ENCODE results near the gene DEFB121.
"Not testable (repeated sequence)": the region's sequence is repeated elsewhere in the genome, so short reads cannot be mapped to it uniquely, and the experiment has no call there.

The DEFB121 gene

DNA sequence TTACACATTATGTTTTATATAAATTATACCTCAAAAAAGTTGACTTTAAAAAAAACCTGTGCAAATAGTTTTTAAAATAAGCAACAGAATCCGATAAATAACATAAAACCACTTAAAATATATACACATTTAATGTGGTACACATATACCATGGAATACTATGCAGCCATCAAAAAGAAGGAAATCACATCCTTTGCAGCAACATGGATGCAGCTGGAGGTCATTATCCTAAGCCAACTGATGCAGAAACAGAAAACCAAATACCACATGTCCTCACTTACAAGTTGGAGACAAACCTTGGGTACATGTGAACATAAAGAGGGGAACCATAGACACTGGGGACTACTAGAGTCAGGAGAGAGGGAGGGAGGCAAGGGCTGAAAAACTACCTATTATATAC lies 4.0 kb upstream of the DEFB121 start:
- H3K36me3 Mint-ChIP-seq (ENCODE audit: low read depth): no peaks in the 10 kb centered on the region
- H3K27ac Mint-ChIP-seq: no peak overlapping the region
- no peak overlapping the region for H3K4me3 Mint-ChIP-seq
- no peaks in the 10 kb centered on the region for H3K27me3 Mint-ChIP-seq (ENCODE audit: low read depth)
- no peak for DNase-seq (ENCODE audit: low spot score)
- H3K9me3 Mint-ChIP-seq: no peaks in the 10 kb centered on the region
- H3K4me1 Mint-ChIP-seq (ENCODE audit: low read depth): no peaks in the 10 kb centered on the region

DNA sequence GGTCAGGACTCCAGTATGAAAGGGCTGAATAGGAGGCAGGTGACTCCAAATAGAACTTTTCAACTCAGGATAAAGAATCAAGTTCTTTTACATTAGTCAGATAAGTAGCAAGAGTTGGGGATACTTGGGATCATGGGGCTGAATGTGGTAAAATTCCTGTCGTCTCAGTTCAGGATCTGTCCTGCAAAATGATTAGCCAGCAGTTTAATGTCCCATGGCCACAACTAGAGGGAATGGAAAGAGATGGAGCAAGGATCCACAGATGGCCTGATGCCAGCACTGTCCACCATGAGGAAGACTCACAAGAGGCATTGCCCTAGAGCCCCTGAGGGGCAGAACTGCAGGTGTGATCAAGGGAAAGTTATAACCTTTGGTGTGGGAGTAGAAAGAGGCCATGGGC lies 2.1 kb downstream of the DEFB121 start:
- no peak overlapping the region for H3K4me3 Mint-ChIP-seq
- no peak for DNase-seq (ENCODE audit: low spot score)
- no peak overlapping the region for H3K27ac Mint-ChIP-seq
- H3K27me3 Mint-ChIP-seq (ENCODE audit: low read depth): no peaks in the 10 kb centered on the region
- H3K4me1 Mint-ChIP-seq (ENCODE audit: low read depth): no peaks in the 10 kb centered on the region
- no peaks in the 10 kb centered on the region for H3K9me3 Mint-ChIP-seq
- no peaks in the 10 kb centered on the region for H3K36me3 Mint-ChIP-seq (ENCODE audit: low read depth)

DNA sequence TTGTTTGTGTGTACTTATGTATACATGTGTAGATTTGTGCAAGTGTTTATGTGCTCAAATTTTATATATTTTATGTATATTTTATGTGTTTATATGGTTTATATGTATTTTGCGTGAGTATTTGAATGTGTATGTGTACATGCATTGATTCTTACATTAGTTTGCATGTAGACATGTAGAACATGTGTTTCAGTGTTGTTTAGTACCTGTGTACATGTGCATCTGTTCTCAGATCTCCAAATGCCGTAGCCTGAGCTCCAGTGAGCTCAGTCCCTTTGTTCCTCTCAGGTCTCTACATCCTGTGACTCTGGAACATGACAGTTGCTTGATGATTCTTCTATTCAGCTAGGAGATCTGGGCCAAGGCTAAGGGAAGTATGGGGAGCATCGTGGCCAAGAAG lies 11.1 kb downstream of the DEFB121 start:
- Mint-ChIP-seq H3K4me3 (no peak overlapping the region), H3K36me3 (ENCODE audit: low read depth) (no peaks in the 10 kb centered on the region), H3K4me1 (ENCODE audit: low read depth) (no peaks in the 10 kb centered on the region), H3K9me3 (no peaks in the 10 kb centered on the region), H3K27me3 (ENCODE audit: low read depth) (no peaks in the 10 kb centered on the region), H3K27ac (no peak overlapping the region)
- DNase-seq (ENCODE audit: low spot score): no peak

DNA sequence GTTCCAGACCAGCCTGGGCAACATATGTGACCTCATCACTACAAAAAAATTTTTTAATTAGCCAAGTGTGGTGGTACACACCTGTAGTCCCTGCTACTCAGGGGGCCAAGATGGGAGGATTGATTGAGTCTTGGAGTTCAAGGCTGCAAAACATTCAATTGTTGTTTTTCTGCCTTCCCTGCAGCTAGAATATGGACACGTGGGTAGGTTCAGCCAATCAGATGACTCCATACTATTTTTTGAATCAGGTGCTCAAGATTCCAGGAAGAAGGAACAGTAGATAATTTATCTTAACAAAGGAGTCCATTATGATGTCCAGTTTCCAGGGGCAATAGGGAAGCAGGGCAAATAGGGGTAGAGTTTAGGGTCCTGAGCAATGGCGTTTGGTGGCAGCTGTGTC lies 13.2 kb downstream of the DEFB121 start:
- no peaks in the 10 kb centered on the region for H3K27me3 Mint-ChIP-seq (ENCODE audit: low read depth)
- no peak overlapping the region for H3K27ac Mint-ChIP-seq
- no peaks in the 10 kb centered on the region for H3K36me3 Mint-ChIP-seq (ENCODE audit: low read depth)
- no peaks in the 10 kb centered on the region for H3K4me1 Mint-ChIP-seq (ENCODE audit: low read depth)
- no peak for DNase-seq (ENCODE audit: low spot score)
- H3K9me3 Mint-ChIP-seq: no peaks in the 10 kb centered on the region
- H3K4me3 Mint-ChIP-seq: no peak overlapping the region

DNA sequence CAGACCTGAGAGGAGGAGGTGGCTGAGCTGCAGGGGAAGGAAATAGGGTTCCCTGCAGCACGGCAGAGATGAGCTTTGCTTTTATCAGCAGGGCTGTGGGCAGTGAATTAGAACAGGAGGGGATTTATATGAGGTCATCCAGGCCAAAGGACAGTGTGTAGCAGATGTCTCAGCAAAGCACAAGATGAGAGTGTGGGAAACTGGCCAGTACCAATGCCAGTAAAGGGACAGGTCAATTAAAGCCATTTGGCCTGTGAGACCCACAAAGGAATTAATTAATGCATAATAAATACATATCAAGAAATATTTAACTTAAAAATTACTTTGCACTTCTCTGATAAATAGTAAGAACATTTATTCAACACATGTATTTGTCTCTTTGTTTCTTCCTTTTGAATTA lies 15.5 kb downstream of the DEFB121 start, which contains the start of gene DEFB119:
TSS of gene DEFB119 (minus strand) at position 101 of the 400 bp plus-strand sequence. CDS start 107 bp downstream, outside the sequence.
- no peak for DNase-seq (ENCODE audit: low spot score)
- Mint-ChIP-seq H3K9me3 (no peaks in the 10 kb centered on the region), H3K27ac (no peak within 1 kb of the TSS), H3K4me3 (no peak within 1 kb of the TSS), H3K27me3 (ENCODE audit: low read depth) (no peaks in the 10 kb centered on the region), H3K36me3 (ENCODE audit: low read depth) (no peaks in the 10 kb centered on the region), H3K4me1 (ENCODE audit: low read depth) (no peaks in the 10 kb centered on the region)

DNA sequence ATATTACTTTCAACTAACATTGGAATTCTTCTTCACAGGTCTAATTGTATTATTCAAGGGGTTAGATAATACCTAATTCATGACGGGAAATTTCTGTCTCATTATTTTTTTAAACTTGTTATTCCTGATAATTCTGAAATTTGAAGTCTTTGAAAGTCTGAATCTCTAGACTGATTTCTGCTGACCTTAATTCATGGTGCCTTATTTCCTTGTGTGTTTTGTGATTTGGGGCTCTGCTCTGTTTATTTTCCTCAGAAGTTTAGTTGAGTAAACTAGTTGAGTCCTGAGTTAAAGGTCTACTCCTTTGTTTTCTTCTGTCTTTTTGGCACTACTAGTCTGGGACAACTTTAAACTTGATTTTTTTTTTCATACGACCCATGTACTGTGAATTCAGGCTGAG lies 31.7 kb downstream of the DEFB121 start:
- H3K27me3 Mint-ChIP-seq (ENCODE audit: low read depth): no peaks in the 10 kb centered on the region
- no peaks in the 10 kb centered on the region for H3K4me1 Mint-ChIP-seq (ENCODE audit: low read depth)
- H3K36me3 Mint-ChIP-seq (ENCODE audit: low read depth): no peaks in the 10 kb centered on the region
- no peak overlapping the region for H3K4me3 Mint-ChIP-seq
- H3K27ac Mint-ChIP-seq: no peak overlapping the region
- peaks cover 7% of the 10 kb centered on the region for H3K9me3 Mint-ChIP-seq
- DNase-seq (ENCODE audit: low spot score): no peak

DNA sequence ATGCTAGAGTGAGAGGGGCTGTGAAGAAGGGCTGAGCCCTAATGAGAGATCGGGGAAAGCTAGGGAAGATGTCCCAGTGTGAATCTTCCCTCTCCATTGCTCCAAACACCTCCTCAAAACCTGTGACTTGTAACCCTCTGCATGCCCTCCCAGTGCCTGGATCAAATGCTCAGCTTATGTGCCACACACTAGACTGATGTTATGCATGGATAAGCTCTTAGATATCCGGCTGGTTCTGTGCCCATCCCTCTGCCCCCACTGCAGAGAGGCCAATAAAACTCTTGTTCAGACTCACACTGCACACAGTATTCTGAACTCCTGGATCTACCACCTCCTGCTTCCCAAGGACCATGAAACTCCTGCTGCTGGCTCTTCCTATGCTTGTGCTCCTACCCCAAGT lies 37.7 kb downstream of the DEFB121 start, which contains the start of gene DEFB118:
TSS of gene DEFB118 (plus strand) at position 301 of the 400 bp plus-strand sequence. CDS start at position 351, 50 bp downstream.
- Mint-ChIP-seq H3K27me3 (ENCODE audit: low read depth) (no peaks in the 10 kb centered on the region), H3K4me3 (no peak within 1 kb of the TSS), H3K36me3 (ENCODE audit: low read depth) (no peaks in the 10 kb centered on the region), H3K27ac (no peak within 1 kb of the TSS), H3K9me3 (peaks cover 10% of the 10 kb centered on the region), H3K4me1 (ENCODE audit: low read depth) (no peaks in the 10 kb centered on the region)
- no peak for DNase-seq (ENCODE audit: low spot score)

DNA sequence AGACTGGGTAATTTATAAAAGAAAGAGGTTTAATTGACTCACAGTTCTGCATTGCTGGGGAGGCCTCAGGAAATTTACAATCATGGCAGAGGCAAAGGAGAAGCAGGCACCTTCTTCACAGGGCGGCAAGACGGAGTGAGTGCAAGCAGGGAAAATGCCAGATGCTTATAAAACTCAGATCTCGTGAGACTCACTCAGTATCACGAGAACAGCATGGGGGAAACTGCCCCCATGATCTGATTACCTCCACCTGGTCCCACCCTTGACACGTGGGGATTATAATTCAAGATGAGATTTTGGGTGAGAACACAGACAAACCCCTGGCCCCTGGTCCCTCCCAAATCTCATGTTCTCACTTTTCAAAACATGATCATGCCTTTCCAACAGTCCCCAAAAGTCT lies 41.7 kb downstream of the DEFB121 start:
- peaks cover 10% of the 10 kb centered on the region for H3K9me3 Mint-ChIP-seq
- H3K4me1 Mint-ChIP-seq (ENCODE audit: low read depth); H3K27me3 Mint-ChIP-seq (ENCODE audit: low read depth); DNase-seq (ENCODE audit: low spot score); H3K4me3 Mint-ChIP-seq; H3K27ac Mint-ChIP-seq; H3K36me3 Mint-ChIP-seq (ENCODE audit: low read depth): not testable (repeated sequence)

DNA sequence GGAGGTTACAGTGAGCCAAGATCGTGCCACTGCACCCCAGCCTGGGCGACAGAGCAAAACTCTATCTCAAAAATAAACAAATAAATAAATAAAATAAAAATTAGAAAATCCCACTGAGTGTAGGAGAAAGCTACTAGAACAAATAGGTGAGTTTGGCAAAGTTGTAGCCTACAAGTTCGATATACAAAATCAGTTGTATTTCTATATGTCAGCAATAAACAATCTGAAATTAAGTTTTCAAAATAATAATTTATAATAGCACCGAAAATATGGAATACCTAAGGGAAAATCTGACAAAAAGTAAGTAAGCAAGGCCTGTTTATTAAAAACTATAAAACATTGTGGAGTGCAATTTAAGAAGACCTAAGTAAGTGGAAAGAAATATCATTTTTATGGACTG lies 42.7 kb downstream of the DEFB121 start:
- Mint-ChIP-seq H3K27me3 (ENCODE audit: low read depth) (no peaks in the 10 kb centered on the region), H3K4me1 (ENCODE audit: low read depth) (no peaks in the 10 kb centered on the region)

DNA sequence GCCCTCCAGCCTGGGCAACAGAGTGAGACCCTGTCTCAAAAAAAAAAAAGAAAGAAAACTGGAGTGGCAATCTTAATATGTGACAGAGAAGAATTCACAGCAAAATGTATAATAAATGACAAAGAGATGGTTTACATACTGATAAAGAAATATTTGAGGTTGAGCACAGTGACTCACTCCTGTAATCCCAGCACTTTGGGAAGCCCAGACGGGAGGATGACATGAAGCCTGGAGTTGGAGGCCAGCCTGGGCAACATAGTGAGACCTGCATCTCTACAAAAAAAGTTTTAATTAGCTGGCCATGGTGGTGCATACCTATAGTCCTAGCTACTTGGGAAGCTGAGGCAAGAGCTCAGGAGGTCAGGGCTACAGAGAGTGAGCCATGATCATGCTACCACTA lies 50.0 kb downstream of the DEFB121 start:
- no peaks in the 10 kb centered on the region for H3K36me3 Mint-ChIP-seq (ENCODE audit: low read depth)
- H3K27me3 Mint-ChIP-seq (ENCODE audit: low read depth): no peaks in the 10 kb centered on the region
- H3K9me3 Mint-ChIP-seq: no peaks in the 10 kb centered on the region
- no peak for DNase-seq (ENCODE audit: low spot score)
- H3K4me3 Mint-ChIP-seq: no peak overlapping the region
- H3K4me1 Mint-ChIP-seq (ENCODE audit: low read depth): no peaks in the 10 kb centered on the region
- no peak overlapping the region for H3K27ac Mint-ChIP-seq

More for the DNA sequence above, 42.7 kb downstream of the DEFB121 start:
- Mint-ChIP-seq H3K27ac (no peak overlapping the region), H3K36me3 (ENCODE audit: low read depth) (no peaks in the 10 kb centered on the region), H3K9me3 (peaks cover 10% of the 10 kb centered on the region), H3K4me3 (no peak overlapping the region)
- no peak for DNase-seq (ENCODE audit: low spot score)
